GM18867 (cell line): Measurements from ENCODE around the gene NIPA2.

Source experiments
- ATAC-seq: cut with Tn5 transposase; IDR thresholded peaks from one replicate; pipeline ENCODE4 v1.9.1; 2021; ENCODE audit warnings: mild to moderate bottlenecking, moderate library complexity; ENCODE audit not compliant: unreplicated experiment

NIPA2 gene

GRCh38 chr15:22895465-22896190 is 57.2 kb downstream of the NIPA2 start:
- ATAC-seq = peak; percentile 67

GRCh38 chr15:22902046-22902445 is 63.6 kb downstream of the NIPA2 start:
- no peak for ATAC-seq

GRCh38 chr15:22902578-22902977 is 64.1 kb downstream of the NIPA2 start:
- no peak for ATAC-seq

- ATAC-seq = no peak
These were observed 64.5 kb downstream of the NIPA2 start for GRCh38 chr15:22902981-22903380.

GRCh38 chr15:22903427-22903826 is 65.0 kb downstream of the NIPA2 start:
- no peak for ATAC-seq

- ATAC-seq = no peak
These were observed 65.6 kb downstream of the NIPA2 start for GRCh38 chr15:22903961-22904534.

GRCh38 chr15:22904736-22905135 is 66.3 kb downstream of the NIPA2 start:
- ATAC-seq = no peak

GRCh38 chr15:22907161-22907950 is 68.9 kb downstream of the NIPA2 start:
- no peak for ATAC-seq

DNA sequence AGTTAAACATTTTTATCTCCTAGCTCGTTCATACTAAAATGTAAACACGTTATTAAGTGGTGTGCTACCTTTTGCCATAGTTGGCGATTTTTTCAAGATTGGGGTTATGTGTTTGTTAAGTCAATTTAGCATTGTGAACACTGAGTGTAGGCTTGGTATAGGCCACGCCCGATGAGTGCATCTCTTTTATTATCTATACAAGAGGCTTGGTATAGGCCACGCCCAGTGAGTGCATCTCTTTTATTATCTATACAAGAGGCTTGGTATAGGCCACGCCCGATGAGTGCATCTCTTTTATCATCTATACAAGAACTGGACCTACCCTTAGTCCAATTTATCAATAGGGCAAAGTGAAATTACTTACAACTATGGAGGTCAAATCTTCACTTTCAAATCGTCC is 70.4 kb downstream of the NIPA2 start:
- ATAC-seq = no peak

- ATAC-seq = no peak
These were observed 72.8 kb downstream of the NIPA2 start for GRCh38 chr15:22911306-22911705.

DNA sequence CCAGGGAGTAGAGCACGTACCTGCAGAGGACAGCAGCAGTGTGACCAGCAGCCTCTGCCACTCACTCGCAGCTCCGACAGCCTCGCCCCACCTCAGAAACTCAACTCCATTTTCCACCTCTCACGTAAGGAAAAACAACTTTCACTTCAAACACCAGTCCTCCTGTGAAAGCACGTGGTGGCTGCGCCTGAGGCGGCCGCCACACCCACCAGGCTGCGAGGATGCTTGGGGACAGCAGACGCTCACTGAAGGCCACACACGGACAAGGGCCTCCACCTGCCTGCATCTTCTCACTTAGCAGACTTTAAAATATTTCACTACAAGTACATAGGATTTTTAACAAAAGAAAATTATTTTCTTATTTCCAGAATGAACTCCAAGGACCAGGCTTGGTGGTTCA is 73.8 kb downstream of the NIPA2 start:
- no peak for ATAC-seq

GRCh38 chr15:22913646-22914380 is 75.3 kb downstream of the NIPA2 start:
- ATAC-seq = no peak

- no peak for ATAC-seq
These were observed 77.5 kb downstream of the NIPA2 start for GRCh38 chr15:22915866-22916515.

- no peak for ATAC-seq
These were observed 78.3 kb downstream of the NIPA2 start for GRCh38 chr15:22916606-22917350.

- ATAC-seq = no peak
These were observed 79.1 kb downstream of the NIPA2 start for GRCh38 chr15:22917556-22917955.
